Measurements from ENCODE around the gene COLEC12.
A peak's percentile ranks its signal among the peaks of the same experiment; 100 is the strongest.

The COLEC12 gene

GRCh38 chr18:366466-367061, 133.9 kb downstream of the COLEC12 start:
- no peak for ATAC-seq
- TF ChIP-seq OSR1 (CRISPR knock-in tag; IDR thresholded peaks at IDR 0.05): no peak

- ATAC-seq: no peak
- TF ChIP-seq ZFP30 (CRISPR knock-in tag; IDR thresholded peaks at IDR 0.05): no peak
- TF ChIP-seq TOX (CRISPR knock-in tag; IDR thresholded peaks at IDR 0.05; ENCODE audit: borderline replicate concordance): no peak
- no peak for TF ChIP-seq TSHZ2 (CRISPR knock-in tag; IDR thresholded peaks at IDR 0.05)
- no peak for TF ChIP-seq ZC3H10 (CRISPR knock-in tag; IDR thresholded peaks at IDR 0.05)
- no peak for TF ChIP-seq PPARA (CRISPR knock-in tag; IDR thresholded peaks at IDR 0.05; ENCODE audit: borderline replicate concordance)
- TF ChIP-seq ZFP3 (CRISPR knock-in tag; IDR thresholded peaks at IDR 0.05): no peak
- no peak for TF ChIP-seq PATZ1 (CRISPR knock-in tag; IDR thresholded peaks at IDR 0.05; ENCODE audit: borderline replicate concordance)
- TF ChIP-seq CSRNP3 (CRISPR knock-in tag; IDR thresholded peaks at IDR 0.05): no peak
- TF ChIP-seq SNAI2 (CRISPR knock-in tag; IDR thresholded peaks at IDR 0.05): no peak
- TF ChIP-seq ESRRG (CRISPR knock-in tag; IDR thresholded peaks at IDR 0.05): no peak
- no peak for TF ChIP-seq BACH2 (CRISPR knock-in tag; IDR thresholded peaks at IDR 0.05; ENCODE audit: borderline replicate concordance)
- no peak for TF ChIP-seq ARNTL (CRISPR knock-in tag; IDR thresholded peaks at IDR 0.05; ENCODE audit: borderline replicate concordance, low read depth)
- TF ChIP-seq OSR1 (CRISPR knock-in tag; IDR thresholded peaks at IDR 0.05): no peak
- no peak for TF ChIP-seq ISL1 (CRISPR knock-in tag; IDR thresholded peaks at IDR 0.05)
- TF ChIP-seq GLIS3 (CRISPR knock-in tag; IDR thresholded peaks at IDR 0.05): no peak
- no peak for TF ChIP-seq TCF4 (CRISPR knock-in tag; IDR thresholded peaks at IDR 0.05; ENCODE audit: borderline replicate concordance)
- no peak for TF ChIP-seq CREB5 (CRISPR knock-in tag; IDR thresholded peaks at IDR 0.05; ENCODE audit: low read depth)
- no peak for TF ChIP-seq POU6F1 (CRISPR knock-in tag; IDR thresholded peaks at IDR 0.05; ENCODE audit: borderline replicate concordance, low read depth)
- TF ChIP-seq CSDC2 (CRISPR knock-in tag; IDR thresholded peaks at IDR 0.05): no peak
Measured at GRCh38 chr18:365651-366050, 134.8 kb downstream of the COLEC12 start.

GRCh38 chr18:364256-364826, 136.2 kb downstream of the COLEC12 start:
- peak; percentile 17 for ATAC-seq
- TF ChIP-seq ARNTL (CRISPR knock-in tag; IDR thresholded peaks at IDR 0.05; ENCODE audit: borderline replicate concordance, low read depth) (no peak), PATZ1 (CRISPR knock-in tag; IDR thresholded peaks at IDR 0.05; ENCODE audit: borderline replicate concordance) (0 out of 2 replicates have a peak, but pooled peaks have one; percentile 25), OSR1 (CRISPR knock-in tag; IDR thresholded peaks at IDR 0.05) (no peak), CREB5 (CRISPR knock-in tag; IDR thresholded peaks at IDR 0.05; ENCODE audit: low read depth) (no peak), ESRRG (CRISPR knock-in tag; IDR thresholded peaks at IDR 0.05) (no peak)

All from SK-N-SH treated with all-trans-retinoic acid at 6 μM for 48 hours (cell line).